WTC11 (cell line): ENCODE data around the gene ZKSCAN7.

Source experiments
- ATF3 ChIP-seq: sonication (generic); formaldehyde crosslinking; conservative IDR thresholded peaks from 2 replicates; pipeline ENCODE4 v1.8.1; 2022; ENCODE audit warnings: mild to moderate bottlenecking, missing genetic modification reagents
- CDX4 ChIP-seq: fragments of 250-450 bp; sonication (Bioruptor Pico); IDR thresholded peaks from 2 replicates; pipeline ENCODE4 v1.9.0; 2021; ENCODE audit warnings: moderate library complexity, mild to moderate bottlenecking, inconsistent platforms, borderline replicate concordance
- HMGA2 ChIP-seq: fragments of 250-450 bp; sonication (Bioruptor Pico); IDR thresholded peaks from 2 replicates; pipeline ENCODE4 v1.4.0; 2021; ENCODE audit warnings: mild to moderate bottlenecking, moderate library complexity
- JUN ChIP-seq: sonication (generic); formaldehyde crosslinking; IDR thresholded peaks from 2 replicates; pipeline ENCODE4 v1.8.0; 2023; ENCODE audit warnings: mild to moderate bottlenecking, missing genetic modification reagents

- no peak for TF ChIP-seq CDX4 (CRISPR knock-in tag)
- no peak for TF ChIP-seq ATF3 (CRISPR knock-in tag)
- no peak for TF ChIP-seq HMGA2 (CRISPR knock-in tag)
- TF ChIP-seq JUN (CRISPR knock-in tag) = no peak
Observed at GRCh38 chr3:44518782-44519156, 36.2 kb upstream of the ZKSCAN7 start.
